Transverse colon (tissue), 4 donors: Measurements from ENCODE around the gene GJB5.

Experiments used
- EP300 ChIP-seq: sonication (generic); formaldehyde crosslinking; IDR thresholded peaks from one replicate; pipeline ENCODE4 v1.6.1; 2017; ENCODE audit warnings: antibody characterized with exemption, low read depth
- POLR2A ChIP-seq: fragments of 450-650 bp; IDR thresholded peaks from one replicate; pipeline ENCODE4 v1.6.1; 2016; ENCODE audit warnings: antibody characterized with exemption, mild to moderate bottlenecking, moderate library complexity
- POLR2AphosphoS5 ChIP-seq, 3 donors: sonication (generic); formaldehyde crosslinking; IDR thresholded peaks; one replicate each; pipeline ENCODE4 v1.6.1; 2016; ENCODE audit warnings: antibody characterized with exemption in 3 of 3
- TF ChIP-seq, protein P1 (sequence below), 5 experiments: fragments of 200-600 bp in 3 of 5; fragments of 450-650 bp in 2 of 5; sonication (generic) in 3 of 5; IDR thresholded peaks; 1 replicate in 2 of 5; 2 replicates in 3 of 5; pipeline ENCODE4 v1.5.1; 2016 to 2017; ENCODE audit warnings: antibody characterized with exemption in 5 of 5, inconsistent platforms in 3 of 5, mild to moderate bottlenecking in 2 of 5, moderate library complexity in 1 of 5

DNA sequence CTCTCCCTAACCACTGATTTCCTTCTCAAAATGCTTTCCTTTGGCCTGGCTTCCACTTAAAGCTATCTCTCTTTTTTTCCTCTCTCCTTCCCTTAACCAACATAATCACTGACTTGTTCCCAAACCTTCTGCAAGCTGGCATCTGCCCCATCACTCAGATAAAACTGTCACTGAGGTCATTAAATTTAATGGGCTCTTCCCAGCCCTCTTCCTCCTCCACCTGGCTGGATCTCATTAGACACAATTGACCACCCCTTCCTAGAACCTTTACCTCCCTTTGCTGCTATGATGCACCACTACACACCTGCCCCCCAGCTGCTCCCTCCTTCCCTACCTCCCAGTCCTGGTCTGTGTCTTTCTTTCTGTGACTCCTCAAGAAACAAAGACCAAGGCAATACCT lies 44.0 kb upstream of the GJB5 start:
- TF ChIP-seq POLR2AphosphoS5 (IDR thresholded peaks at IDR 0.05) (no peak), POLR2A (no peak), EP300 (no peak)
- TF ChIP-seq, protein P1, sequence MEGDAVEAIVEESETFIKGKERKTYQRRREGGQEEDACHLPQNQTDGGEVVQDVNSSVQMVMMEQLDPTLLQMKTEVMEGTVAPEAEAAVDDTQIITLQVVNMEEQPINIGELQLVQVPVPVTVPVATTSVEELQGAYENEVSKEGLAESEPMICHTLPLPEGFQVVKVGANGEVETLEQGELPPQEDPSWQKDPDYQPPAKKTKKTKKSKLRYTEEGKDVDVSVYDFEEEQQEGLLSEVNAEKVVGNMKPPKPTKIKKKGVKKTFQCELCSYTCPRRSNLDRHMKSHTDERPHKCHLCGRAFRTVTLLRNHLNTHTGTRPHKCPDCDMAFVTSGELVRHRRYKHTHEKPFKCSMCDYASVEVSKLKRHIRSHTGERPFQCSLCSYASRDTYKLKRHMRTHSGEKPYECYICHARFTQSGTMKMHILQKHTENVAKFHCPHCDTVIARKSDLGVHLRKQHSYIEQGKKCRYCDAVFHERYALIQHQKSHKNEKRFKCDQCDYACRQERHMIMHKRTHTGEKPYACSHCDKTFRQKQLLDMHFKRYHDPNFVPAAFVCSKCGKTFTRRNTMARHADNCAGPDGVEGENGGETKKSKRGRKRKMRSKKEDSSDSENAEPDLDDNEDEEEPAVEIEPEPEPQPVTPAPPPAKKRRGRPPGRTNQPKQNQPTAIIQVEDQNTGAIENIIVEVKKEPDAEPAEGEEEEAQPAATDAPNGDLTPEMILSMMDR (IDR thresholded peaks at IDR 0.05) = no peak
